Measurements from ENCODE around the gene FAM241A. TPM values are rescaled to one million over a fixed set of nuclear protein-coding genes. Genes with fewer than 3 reads are reported as not detected.
A peak's percentile ranks its signal among the peaks of the same experiment; 100 is the strongest.

Gene FAM241A
- total RNA-seq, 6 donors from 2014 or later, result 1.9 to 6.5 (median 4.2) TPM

DNA sequence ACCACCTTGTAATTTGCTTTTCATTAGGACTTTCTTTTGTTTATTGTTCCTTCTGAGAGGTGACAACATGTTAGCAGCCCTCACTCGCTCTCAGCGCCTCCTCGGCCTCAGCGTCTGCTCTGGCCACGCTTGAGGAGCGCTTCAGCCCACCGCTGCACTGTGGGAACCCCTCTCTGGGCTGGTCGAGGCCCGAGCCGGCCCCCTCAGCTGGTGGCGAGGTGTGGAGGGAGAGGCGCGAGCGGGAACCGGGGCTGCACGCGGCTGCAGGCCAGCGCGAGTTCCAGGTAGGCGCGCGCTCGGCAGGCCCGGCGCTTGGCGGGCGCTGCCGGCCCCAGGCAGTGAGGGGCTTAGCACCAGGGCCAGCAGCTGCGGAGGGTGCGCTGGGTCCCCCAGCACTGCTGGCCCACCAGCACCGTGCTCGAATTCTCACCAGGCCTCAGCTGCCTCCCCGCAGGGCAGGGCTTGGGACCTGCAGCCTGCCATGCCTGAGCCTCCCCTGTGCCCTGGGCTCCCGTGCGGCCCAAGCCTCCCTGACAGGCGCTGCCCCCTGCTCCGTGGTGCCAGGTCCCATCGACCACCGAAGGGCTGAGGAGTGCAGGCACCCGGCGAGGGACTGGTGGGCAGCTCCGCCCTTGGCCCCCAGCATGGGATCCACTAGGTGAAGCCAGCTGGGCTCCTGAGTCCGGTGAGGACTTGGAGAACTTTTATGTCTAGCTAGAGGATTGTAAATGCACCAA, 77.1 kb downstream of the FAM241A start:
- DNase-seq, result peak in 1 of 2 donors; percentile 77
- Histone ChIP-seq H3K4me1 (no peaks in the 10 kb centered on the region), H3K4me3 (no peak overlapping the region), H3K9me3 (no peaks in the 10 kb centered on the region), H3K27me3 (no peaks in the 10 kb centered on the region), H3K36me3 (no peaks in the 10 kb centered on the region), H3K27ac (no peak overlapping the region)
- WGBS, 2 donors, result 94 to 97% methylated on average over 29 to 37 of the region's 43 CpGs
- no peak for ATAC-seq (ENCODE audit: low FRiP score in 2 of 2)
- TF ChIP-seq POLR2A (IDR thresholded peaks at IDR 0.05) (no peak), POLR2AphosphoS5 (IDR thresholded peaks at IDR 0.05) (no peak), EP300 (IDR thresholded peaks at IDR 0.05) (no peak)
- TF ChIP-seq, protein P1, sequence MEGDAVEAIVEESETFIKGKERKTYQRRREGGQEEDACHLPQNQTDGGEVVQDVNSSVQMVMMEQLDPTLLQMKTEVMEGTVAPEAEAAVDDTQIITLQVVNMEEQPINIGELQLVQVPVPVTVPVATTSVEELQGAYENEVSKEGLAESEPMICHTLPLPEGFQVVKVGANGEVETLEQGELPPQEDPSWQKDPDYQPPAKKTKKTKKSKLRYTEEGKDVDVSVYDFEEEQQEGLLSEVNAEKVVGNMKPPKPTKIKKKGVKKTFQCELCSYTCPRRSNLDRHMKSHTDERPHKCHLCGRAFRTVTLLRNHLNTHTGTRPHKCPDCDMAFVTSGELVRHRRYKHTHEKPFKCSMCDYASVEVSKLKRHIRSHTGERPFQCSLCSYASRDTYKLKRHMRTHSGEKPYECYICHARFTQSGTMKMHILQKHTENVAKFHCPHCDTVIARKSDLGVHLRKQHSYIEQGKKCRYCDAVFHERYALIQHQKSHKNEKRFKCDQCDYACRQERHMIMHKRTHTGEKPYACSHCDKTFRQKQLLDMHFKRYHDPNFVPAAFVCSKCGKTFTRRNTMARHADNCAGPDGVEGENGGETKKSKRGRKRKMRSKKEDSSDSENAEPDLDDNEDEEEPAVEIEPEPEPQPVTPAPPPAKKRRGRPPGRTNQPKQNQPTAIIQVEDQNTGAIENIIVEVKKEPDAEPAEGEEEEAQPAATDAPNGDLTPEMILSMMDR (IDR thresholded peaks at IDR 0.05), result no peak

GRCh38 chr4:112225157-112225556, 79.9 kb downstream of the FAM241A start:
- no peak for ATAC-seq (ENCODE audit: low FRiP score in 2 of 2)
- H3K27me3 ChIP-seq, result no peaks in the 10 kb centered on the region
- 49 to 63% methylated on average over 4 of the region's 4 CpGs for WGBS, 2 donors
- no peak overlapping the region for H3K27ac ChIP-seq
- H3K36me3 ChIP-seq, result no peaks in the 10 kb centered on the region
- TF ChIP-seq EP300 (IDR thresholded peaks at IDR 0.05), result no peak
- no peak for TF ChIP-seq POLR2A (IDR thresholded peaks at IDR 0.05)
- TF ChIP-seq, protein P1 (IDR thresholded peaks at IDR 0.05), result no peak
- no peak for TF ChIP-seq POLR2AphosphoS5 (IDR thresholded peaks at IDR 0.05)
- no peaks in the 10 kb centered on the region for H3K9me3 ChIP-seq
- peaks cover 0 to under 1% (median under 1%) of the 10 kb centered on the region in 4 donors for H3K4me1 ChIP-seq
- no peak for DNase-seq
- H3K4me3 ChIP-seq, result no peak overlapping the region

DNA sequence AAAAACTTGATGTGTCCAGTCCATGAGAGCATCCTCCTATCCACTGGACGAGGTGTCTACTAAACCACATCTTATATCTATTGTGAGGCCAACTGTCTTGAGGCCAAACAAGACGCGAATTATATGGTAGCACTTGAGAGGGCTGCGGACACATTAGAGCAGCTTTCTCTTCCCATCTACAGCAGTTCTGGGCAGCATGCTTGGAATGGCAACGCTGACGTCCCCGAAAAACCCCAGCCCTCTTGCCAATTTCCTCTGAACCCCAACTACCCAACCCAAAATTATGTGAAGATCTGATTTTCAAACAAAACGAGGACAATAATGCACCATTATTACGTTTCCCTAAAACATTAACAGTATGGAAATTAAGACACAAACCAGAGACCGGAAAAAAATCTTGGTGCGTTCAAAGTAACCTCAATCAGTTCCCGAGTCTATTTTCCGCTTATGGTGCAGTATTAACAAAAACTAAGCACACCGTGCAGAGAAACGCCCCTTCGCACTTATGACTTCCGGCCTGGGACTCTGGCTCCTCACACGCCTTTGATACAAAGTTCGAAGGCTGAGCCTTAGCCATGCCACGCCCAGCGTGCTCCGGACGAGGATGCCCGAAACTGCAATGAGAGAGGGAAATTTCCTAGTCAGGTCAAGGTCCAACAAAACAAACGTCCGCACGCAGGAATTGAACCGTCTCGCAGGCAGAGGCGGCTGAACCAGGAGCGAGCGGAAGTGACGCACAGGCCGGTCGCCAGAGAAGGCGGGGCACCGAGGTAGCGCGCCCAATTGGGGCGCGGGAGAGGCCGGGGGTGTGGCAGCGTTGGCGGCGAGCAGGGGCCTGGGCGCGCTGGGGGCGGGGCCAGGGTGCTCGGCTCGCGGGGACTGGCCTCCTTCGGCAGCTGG, 85.9 kb downstream of the FAM241A start:
- H3K27ac ChIP-seq, result peak overlapping the region; percentile 91 to 98 (median 95)
- ATAC-seq (ENCODE audit: low FRiP score in 2 of 2) (peak; percentile 99 to 100), DNase-seq (peak; percentile 98 to 100)

DNA sequence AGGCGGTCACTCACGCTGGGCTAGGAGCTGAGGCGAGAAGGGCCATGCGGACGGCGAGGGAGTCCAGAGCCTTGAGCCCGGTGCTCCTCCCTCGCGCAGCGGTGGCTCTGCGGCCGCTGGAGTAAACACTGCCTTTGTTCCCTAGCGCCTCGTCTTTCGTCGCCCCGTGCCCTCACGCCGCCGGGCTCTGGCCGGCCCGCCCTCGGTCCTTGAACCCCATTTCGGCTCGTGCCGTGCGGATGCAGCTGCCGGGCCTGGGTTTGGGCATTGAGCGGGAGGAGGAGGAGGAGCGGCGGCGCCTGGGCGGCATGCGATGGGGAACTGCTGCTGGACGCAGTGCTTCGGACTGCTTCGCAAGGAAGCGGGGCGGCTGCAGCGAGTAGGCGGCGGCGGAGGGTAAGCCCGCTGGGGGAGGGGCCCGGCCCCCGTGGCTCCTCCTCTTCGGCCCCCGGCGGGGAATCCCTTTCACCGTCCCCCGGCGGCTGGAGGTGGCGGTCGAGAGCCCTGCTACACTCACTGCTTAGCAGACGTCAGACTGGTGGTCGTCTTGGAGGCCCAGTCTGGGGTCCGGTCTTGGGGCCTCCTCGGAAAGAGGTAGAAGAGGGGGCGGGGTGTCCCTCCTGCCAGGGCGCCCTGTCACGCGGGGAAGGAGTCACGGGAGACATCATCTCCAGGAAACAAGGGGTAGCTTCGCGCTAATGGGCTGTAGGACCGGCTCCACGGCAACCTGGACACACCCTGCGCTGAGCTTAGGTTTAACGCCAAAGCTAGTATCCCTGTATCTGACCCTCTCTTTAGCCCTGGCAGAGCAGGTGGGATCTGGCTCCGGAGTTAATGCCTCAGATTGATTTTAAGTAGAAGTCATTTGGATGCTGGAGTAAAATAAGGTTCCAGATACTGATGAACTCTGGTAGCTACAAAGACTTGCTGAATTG, 86.8 kb downstream of the FAM241A start, which contains the start of gene AP1AR:
Gene AP1AR (plus strand): TSS at position 9 of the 935 bp plus-strand sequence. CDS start 305 bp downstream, at position 314.
- no peaks in the 10 kb centered on the region for H3K9me3 ChIP-seq
- H3K36me3 ChIP-seq, result no peaks in the 10 kb centered on the region
- peaks cover 4 to 18% (median 11%) of the 10 kb centered on the region in 4 donors for H3K4me1 ChIP-seq
- TF ChIP-seq POLR2AphosphoS5 (IDR thresholded peaks at IDR 0.05) (peak; percentile 34 to 47), EP300 (IDR thresholded peaks at IDR 0.05) (peak in 1 of 4 donors; percentile 3), POLR2A (IDR thresholded peaks at IDR 0.05) (peak in 3 of 4 donors; percentile 78 to 91 (median 88))
- TF ChIP-seq, protein P1 (IDR thresholded peaks at IDR 0.05), result peak in 5 of 6 experiments; percentile 25 to 55 (median 42)
- no peaks in the 10 kb centered on the region for H3K27me3 ChIP-seq
- ATAC-seq (ENCODE audit: low FRiP score in 2 of 2) (peak; percentile 90 to 92), DNase-seq (peak; percentile 88 to 97)
- peak within 1 kb of the TSS; percentile 91 to 98 (median 95) for H3K27ac ChIP-seq
- H3K4me3 ChIP-seq, result peak within 1 kb of the TSS; percentile 73 to 99 (median 91)
- WGBS, 2 donors, result 0 to 2% methylated on average over 23 to 42 of the region's 70 CpGs

More for the DNA sequence above, 85.9 kb downstream of the FAM241A start:
- Histone ChIP-seq H3K4me1 (peaks cover 4 to 18% (median 11%) of the 10 kb centered on the region in 4 donors), H3K36me3 (no peaks in the 10 kb centered on the region), H3K27me3 (no peaks in the 10 kb centered on the region), H3K9me3 (no peaks in the 10 kb centered on the region), H3K4me3 (peak overlapping the region; percentile 73 to 99 (median 91))
- TF ChIP-seq EP300 (IDR thresholded peaks at IDR 0.05) (peak in 1 of 4 donors; percentile 3), POLR2AphosphoS5 (IDR thresholded peaks at IDR 0.05) (peak; percentile 74 to 80)
- TF ChIP-seq, protein P1 (IDR thresholded peaks at IDR 0.05), result no peak
- 0 to 1% methylated on average over 38 to 43 of the region's 52 CpGs for WGBS, 2 donors

Data from upper lobe of left lung (tissue), 6 donors.